ENCODE results near the gene TNFRSF1A.

The TNFRSF1A gene

GRCh38 chr12:6361834-6362233, 20.0 kb upstream of the TNFRSF1A start:
- no peak for DNase-seq

DNA sequence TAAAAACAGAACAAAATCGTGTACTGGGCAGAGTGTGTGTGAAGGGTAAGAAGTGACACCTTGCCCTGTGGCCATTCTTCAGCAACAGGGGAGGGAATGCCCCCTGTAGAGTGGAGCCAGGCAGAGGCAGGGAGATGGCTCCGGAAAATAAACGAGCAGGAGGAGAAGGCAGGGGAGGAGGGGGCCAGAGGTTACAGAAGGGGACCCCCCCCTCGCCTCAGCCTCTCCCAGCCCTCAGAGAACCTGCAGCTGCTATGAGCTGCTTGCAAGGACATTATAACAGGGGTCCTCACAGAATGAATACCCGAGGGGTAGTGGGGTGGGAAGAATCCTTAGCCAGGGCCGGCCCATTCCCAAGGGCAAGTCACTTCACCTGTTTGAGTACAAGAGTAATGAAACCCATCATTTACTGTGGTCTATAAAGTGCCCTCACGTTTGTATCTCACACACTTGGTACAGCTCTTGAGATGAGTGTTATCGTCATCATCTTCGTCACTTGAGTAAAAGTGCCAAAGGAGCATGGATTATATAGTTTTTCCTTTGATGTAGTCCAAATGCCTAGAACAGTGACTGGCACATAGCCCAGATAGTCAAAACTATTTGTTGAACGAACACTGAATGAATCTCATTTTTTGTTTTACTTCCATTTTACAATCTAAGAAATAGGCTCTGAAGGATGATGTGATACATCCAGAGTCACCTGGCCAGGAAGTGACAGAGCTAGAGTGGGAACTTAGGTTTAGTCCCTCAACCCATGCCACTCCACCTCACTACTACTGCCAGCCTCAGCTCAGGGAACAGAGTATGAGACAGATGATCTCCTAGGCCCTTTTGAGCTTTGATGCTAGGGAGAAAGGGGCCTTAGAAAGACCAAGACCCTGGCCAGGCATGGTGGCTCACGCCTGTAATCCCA, 19.0 kb upstream of the TNFRSF1A start:
- Histone ChIP-seq H3K27ac (no peak overlapping the region), H3K9me3 (ENCODE audit: severe bottlenecking) (no peaks in the 10 kb centered on the region), H3K36me3 (no peaks in the 10 kb centered on the region), H3K4me3 (ENCODE audit: low read depth, low read length) (no peak overlapping the region), H3K27me3 (ENCODE audit: insufficient read depth, low read depth, severe bottlenecking) (no peaks in the 10 kb centered on the region)
- TF ChIP-seq CTCF (IDR thresholded peaks at IDR 0.05; ENCODE audit: low read depth, low read length): no peak
- no peak for DNase-seq

More at GRCh38 chr12:6361834-6362233, 20.0 kb upstream of the TNFRSF1A start:
- Histone ChIP-seq H3K27ac (no peak overlapping the region), H3K4me3 (ENCODE audit: low read depth, low read length) (no peak overlapping the region), H3K27me3 (ENCODE audit: insufficient read depth, low read depth, severe bottlenecking) (no peaks in the 10 kb centered on the region), H3K36me3 (no peaks in the 10 kb centered on the region), H3K9me3 (ENCODE audit: severe bottlenecking) (no peaks in the 10 kb centered on the region)
- TF ChIP-seq CTCF (IDR thresholded peaks at IDR 0.05; ENCODE audit: low read depth, low read length): no peak

GRCh38 chr12:6360080-6360571, 18.2 kb upstream of the TNFRSF1A start:
- no peak overlapping the region for H3K27ac ChIP-seq
- no peak overlapping the region for H3K4me3 ChIP-seq (ENCODE audit: low read depth, low read length)
- no peaks in the 10 kb centered on the region for H3K36me3 ChIP-seq
- no peak for DNase-seq
- H3K9me3 ChIP-seq (ENCODE audit: severe bottlenecking): no peaks in the 10 kb centered on the region
- no peaks in the 10 kb centered on the region for H3K27me3 ChIP-seq (ENCODE audit: insufficient read depth, low read depth, severe bottlenecking)
- no peak for TF ChIP-seq CTCF (IDR thresholded peaks at IDR 0.05; ENCODE audit: low read depth, low read length)

- Histone ChIP-seq H3K27me3 (ENCODE audit: insufficient read depth, low read depth, severe bottlenecking) (no peaks in the 10 kb centered on the region), H3K27ac (no peak overlapping the region), H3K36me3 (no peaks in the 10 kb centered on the region), H3K4me3 (ENCODE audit: low read depth, low read length) (no peak overlapping the region), H3K9me3 (ENCODE audit: severe bottlenecking) (no peaks in the 10 kb centered on the region)
- TF ChIP-seq CTCF (IDR thresholded peaks at IDR 0.05; ENCODE audit: low read depth, low read length): no peak
- DNase-seq: no peak
These were observed 17.0 kb upstream of the TNFRSF1A start for GRCh38 chr12:6358881-6359280.

- H3K27ac ChIP-seq: no peak overlapping the region
- no peak for DNase-seq
- H3K27me3 ChIP-seq (ENCODE audit: insufficient read depth, low read depth, severe bottlenecking): no peaks in the 10 kb centered on the region
- no peak overlapping the region for H3K4me3 ChIP-seq (ENCODE audit: low read depth, low read length)
- no peaks in the 10 kb centered on the region for H3K36me3 ChIP-seq
- no peak for TF ChIP-seq CTCF (IDR thresholded peaks at IDR 0.05; ENCODE audit: low read depth, low read length)
- no peaks in the 10 kb centered on the region for H3K9me3 ChIP-seq (ENCODE audit: severe bottlenecking)
These were observed 14.5 kb upstream of the TNFRSF1A start for GRCh38 chr12:6356374-6356820.
